Measurements from ENCODE around the gene HLA-DRB1.

DNA sequence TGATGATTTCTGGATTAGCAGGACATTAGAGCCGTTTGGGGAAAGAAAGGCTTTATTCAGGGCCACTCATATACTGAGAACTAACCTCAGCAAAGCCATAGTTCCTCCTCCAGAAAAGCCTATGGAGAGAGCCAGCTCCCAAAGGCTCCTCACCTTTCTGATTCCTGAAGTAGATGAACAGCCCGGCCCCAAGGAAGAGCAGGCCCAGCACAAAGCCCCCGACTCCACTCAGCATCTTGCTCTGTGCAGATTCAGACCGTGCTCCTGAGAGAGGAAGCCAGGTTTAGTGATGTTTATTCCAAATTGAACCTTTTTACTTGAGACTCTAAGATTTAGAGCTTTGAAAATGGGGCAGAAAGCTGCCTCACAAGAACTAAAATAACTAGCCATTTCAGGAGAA lies 9.1 kb downstream of the HLA-DRB1 start:
- TF ChIP-seq TAF1 (IDR thresholded peaks at IDR 0.05; ENCODE audit: borderline replicate concordance, insufficient read depth, low read length) = no peak
- TF ChIP-seq, protein P1, sequence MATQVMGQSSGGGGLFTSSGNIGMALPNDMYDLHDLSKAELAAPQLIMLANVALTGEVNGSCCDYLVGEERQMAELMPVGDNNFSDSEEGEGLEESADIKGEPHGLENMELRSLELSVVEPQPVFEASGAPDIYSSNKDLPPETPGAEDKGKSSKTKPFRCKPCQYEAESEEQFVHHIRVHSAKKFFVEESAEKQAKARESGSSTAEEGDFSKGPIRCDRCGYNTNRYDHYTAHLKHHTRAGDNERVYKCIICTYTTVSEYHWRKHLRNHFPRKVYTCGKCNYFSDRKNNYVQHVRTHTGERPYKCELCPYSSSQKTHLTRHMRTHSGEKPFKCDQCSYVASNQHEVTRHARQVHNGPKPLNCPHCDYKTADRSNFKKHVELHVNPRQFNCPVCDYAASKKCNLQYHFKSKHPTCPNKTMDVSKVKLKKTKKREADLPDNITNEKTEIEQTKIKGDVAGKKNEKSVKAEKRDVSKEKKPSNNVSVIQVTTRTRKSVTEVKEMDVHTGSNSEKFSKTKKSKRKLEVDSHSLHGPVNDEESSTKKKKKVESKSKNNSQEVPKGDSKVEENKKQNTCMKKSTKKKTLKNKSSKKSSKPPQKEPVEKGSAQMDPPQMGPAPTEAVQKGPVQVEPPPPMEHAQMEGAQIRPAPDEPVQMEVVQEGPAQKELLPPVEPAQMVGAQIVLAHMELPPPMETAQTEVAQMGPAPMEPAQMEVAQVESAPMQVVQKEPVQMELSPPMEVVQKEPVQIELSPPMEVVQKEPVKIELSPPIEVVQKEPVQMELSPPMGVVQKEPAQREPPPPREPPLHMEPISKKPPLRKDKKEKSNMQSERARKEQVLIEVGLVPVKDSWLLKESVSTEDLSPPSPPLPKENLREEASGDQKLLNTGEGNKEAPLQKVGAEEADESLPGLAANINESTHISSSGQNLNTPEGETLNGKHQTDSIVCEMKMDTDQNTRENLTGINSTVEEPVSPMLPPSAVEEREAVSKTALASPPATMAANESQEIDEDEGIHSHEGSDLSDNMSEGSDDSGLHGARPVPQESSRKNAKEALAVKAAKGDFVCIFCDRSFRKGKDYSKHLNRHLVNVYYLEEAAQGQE (IDR thresholded peaks at IDR 0.05; ENCODE audit: insufficient read depth in 1 of 2, low read depth in 2 of 2, low read length in 2 of 2) = no peak
- no peak for TF ChIP-seq POLR2AphosphoS5 (IDR thresholded peaks at IDR 0.05; ENCODE audit: low read depth, low read length)
